Measurements from ENCODE around the gene KRTAP10-3.
"Not testable (repeated sequence)": the region's sequence is repeated elsewhere in the genome, so short reads cannot be mapped to it uniquely, and the experiment has no call there.

KRTAP10-3 gene

DNA sequence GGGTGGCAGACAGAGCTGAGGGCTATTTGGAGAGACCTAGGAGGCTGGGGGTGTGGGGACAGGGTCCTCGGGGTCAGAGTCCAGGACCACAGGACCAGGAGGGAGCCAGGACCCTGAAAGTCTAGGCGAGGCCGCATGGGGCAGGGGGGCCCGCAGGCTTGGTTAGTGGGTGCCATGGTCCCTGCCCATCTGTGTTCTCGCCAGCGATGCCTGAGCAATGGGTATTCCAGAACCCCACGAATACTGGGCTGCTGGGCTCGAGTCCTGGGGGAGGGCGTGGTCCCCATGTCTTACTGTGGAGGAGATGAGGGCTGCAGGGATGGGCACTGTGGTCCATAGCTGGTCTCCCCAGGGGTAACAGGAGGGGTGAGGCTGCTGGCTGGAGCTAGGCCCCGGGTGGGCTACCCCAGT is 31.7 kb upstream of the KRTAP10-3 start:
- no peak for DNase-seq (ENCODE audit: low read depth, low spot score)

DNA sequence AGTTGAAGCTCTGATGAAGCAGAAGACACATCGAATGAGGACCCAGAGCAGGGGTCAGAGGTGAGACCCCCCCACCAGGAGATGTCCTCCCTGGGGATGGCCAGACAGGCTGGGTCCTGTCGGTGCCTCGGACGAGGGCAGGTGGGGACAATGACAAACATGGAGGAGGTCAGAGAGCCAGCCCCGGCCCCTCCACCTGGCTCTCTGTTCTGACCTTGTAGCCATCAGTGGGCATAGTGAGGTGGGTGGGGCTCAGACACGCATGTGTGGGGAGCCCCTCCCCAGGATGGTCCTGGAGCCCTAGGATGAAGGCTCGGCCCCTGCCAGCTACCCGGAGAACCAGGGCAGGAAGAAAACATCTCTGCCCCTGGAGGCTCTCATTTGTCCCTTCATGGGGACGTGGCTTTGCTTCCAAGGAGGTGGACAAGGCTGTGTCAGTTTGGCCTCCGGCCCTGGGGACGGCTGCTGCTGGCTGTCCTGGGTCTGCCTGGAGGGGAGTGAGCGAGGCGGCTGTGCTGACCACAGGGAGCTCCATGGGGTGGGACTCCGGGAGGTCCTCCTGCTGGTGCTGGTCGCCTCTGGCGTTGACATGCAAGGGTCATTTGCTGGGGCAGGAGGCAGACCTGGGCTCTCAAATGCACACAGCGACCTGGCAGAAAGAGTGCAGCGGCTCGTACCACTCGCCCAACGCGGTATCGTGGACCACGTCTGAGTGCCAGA is 31.2 kb upstream of the KRTAP10-3 start:
- DNase-seq (ENCODE audit: low read depth, low spot score): no peak

DNA sequence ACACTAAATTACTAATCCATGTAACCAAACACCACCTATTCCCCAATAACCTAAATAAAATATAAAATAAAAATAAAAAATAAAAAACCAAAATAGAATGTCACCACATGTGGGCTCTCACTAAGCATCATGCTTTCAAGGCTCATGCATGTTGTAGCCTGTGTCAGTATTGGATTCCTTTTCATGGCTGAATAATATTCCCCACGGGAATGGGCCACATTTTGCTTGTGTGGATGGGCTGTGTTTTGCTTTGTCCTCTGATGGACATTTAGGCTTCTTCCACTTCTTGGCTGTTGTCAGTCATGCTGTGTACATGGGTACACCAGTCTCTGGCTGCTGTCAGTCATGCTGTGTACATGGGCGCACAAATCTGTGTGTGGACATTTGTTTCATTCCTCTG is 30.5 kb upstream of the KRTAP10-3 start:
- no peak for DNase-seq (ENCODE audit: low read depth, low spot score)

DNA sequence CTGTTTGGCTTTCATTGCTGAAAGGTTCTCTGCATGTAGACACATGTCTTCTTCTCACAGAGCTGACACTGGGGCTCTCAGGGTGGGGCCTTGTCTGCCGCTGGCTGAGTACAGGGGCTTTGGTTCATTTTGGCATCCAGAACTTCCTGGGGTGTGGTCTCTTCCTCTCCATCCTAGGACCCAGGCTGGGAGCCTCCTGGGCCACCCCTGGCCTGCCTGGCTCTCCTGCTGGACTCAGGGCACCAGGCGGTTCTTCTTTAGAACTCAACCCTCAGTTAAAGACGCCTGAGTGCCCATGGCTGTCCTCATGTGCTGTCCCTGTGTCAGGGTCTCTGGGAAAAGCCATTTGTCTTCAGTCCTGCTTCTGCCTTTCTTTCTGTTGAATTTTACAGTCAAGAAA is 27.3 kb upstream of the KRTAP10-3 start:
- DNase-seq (ENCODE audit: low read depth, low spot score): no peak

DNA sequence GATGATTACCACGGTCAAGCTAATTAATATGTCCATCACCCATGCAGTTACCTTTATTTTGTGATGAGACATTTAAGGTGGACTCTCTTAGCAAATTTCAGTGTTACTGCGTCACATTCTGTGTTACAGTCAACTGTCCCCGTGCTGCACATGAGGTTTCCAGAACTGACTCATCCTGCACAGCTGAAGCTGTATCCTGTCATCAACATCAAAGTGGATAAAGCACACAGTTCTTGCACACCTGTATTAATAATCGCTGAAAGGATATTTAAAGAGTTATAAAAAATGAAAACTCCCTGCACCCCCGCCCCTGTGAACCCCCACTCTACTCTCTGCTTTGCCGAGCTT is 25.2 kb upstream of the KRTAP10-3 start:
- DNase-seq (ENCODE audit: low read depth, low spot score): no peak

DNA sequence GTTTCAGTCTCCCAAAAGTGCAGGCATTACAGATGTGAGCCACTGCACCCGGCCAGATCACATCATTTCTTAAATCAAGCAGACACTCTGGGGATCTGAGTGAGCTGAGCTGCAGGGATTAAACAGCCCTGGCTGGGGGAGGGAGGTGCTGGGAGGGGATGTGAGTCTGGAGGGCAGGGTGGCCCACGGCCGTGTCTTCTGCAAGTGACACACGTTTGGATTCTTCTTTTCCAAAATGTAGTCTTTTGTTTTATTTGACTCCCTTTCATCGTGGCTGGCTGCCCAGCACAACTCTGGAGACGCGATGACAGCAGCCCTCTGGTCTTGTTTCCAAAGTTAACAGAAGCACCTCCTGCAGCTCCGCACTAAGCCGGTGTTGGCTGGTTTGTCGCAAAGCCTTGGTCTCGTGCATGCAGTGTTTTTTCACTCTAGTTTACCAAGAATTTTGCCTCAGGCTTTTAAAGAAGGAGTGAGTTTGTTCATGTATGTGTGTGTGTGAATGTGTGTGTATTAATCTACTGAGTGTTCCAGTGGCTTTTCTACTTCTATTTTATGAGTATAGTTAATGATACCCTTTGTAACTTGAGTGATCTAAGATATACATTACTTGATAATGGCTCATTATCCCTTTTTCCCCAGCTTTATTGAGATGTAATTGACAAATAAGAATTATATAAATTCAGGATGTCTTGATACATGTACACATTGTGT is 24.6 kb upstream of the KRTAP10-3 start:
- no peak for DNase-seq (ENCODE audit: low read depth, low spot score)

DNA sequence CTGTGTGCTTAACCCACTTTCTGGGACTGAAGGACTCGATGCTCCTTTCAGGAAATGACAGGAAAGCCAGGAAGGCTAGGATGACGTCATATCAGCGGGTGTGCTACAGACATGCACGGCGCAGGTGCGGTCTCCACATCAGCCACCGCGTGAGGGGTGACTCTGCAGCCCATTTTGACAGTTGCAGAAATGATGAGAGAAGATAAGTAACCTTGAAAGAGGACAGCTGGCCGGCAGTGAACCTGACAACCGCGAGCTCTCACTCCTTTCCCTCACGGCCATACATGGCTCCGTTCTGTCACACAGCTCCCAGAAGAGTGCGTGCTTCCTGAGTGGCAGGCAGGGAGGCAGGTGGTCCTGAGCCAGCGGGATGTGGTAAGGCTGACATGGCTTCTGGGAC is 23.5 kb upstream of the KRTAP10-3 start:
- no peak for DNase-seq (ENCODE audit: low read depth, low spot score)

DNA sequence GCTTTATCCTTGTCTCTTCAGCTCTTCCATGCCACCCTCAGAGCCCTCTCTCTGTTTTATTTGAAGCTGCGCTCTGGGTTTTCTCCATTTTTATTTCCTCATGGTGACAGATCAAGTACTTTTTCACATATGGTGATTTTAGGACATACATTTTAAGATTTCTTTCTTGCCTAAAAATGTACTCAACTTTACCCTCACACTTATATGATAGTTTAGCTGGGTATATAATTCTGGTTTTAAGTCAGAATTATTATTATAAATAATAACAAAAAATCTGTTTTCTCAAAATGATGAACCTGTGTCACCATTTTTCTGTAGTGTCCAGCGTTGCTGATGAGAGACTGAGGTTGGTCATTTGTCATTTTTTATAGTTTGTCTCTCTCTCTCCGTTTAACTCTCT is 22.6 kb upstream of the KRTAP10-3 start:
- no peak for DNase-seq (ENCODE audit: low read depth, low spot score)

DNA sequence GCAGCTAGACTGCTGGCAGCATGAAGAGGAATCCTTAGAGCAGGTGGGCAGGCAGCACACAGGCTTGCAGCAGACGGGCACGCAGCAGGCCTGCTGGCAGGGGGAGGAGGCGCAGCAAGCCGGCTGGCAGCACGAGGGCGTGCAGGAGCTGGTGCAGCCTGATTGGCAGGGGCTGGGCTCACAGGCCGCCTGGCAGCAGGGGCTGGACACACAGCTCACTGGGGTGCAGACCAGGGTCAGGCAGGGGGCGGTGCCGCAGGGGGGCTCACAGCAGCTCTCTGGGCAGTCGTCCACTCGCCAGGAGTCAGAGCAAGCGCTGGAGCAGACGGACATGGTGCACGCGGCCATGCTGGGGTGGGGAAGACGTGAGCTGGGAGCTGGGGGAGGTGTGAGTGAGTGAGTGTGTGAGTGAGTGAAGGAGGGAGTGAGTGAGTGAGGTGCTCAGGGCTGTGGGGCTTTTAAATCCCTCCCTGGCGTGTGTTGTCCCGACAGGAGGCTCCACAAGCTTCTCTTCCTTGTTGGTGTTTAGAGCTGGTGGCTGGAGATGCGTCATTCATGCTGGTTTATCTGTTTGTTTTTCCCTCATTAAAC is 21.7 kb upstream of the KRTAP10-3 start, which contains the start of gene KRTAP10-5:
Gene KRTAP10-5, minus strand, starts transcription at position 374 of the 591 bp plus-strand sequence. Its CDS starts 26 bp downstream, at position 348.
- DNase-seq (ENCODE audit: low read depth, low spot score): not testable (repeated sequence)

DNA sequence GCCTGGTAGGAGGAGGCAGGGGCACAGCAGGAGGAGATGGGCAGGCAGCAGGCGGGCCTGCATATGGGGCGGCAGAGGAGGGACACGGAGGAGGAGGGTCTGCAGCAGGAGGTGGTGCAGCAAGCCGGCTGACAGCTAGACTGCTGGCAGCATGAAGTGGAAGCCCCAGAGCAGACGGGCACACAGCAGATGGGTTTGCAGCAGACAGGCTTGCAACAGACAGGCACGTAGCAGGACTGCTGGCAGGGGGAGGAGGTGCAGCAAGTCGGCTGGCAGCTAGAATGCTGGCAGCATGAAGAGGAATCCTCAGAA is 21.2 kb upstream of the KRTAP10-3 start:
- no peak for DNase-seq (ENCODE audit: low read depth, low spot score)

DNA sequence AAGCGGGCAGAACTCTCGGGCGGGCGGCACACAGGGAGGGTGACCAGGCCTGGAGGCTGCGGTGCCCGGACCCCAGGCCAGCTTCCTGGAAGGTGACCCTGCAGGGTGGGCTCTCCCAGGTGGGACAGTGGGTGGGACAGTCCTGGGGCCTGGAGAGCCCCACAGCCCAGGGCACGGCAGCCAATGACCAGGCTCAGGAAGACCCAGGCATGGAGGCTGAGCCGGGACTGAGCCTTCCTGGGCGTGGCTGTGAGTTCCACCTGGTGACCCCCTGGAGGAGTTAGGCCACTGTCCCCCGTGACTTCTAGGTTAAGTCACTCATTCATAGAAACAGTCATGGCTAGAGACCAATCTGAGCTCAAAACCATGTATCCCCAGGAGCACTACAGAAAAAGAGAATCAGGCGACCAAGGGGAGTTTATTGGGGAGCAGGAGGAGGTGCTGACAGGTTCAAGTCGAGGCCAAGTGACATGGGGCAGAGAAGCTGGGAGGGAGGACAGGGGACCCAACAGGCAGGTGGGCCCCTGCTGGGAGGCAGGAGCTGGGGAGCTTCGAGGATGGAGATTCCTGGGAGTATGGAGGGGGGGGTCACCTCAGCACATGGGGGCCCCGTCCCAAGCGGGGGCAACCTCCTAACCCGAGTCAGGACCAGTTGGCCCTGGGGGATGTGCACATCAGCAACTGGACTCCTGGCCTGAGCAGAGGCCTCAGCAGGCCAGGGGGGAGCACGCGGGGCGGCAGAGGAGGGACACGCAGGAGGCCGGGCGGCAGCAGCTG is 20.6 kb upstream of the KRTAP10-3 start:
- no peak for DNase-seq (ENCODE audit: low read depth, low spot score)

DNA sequence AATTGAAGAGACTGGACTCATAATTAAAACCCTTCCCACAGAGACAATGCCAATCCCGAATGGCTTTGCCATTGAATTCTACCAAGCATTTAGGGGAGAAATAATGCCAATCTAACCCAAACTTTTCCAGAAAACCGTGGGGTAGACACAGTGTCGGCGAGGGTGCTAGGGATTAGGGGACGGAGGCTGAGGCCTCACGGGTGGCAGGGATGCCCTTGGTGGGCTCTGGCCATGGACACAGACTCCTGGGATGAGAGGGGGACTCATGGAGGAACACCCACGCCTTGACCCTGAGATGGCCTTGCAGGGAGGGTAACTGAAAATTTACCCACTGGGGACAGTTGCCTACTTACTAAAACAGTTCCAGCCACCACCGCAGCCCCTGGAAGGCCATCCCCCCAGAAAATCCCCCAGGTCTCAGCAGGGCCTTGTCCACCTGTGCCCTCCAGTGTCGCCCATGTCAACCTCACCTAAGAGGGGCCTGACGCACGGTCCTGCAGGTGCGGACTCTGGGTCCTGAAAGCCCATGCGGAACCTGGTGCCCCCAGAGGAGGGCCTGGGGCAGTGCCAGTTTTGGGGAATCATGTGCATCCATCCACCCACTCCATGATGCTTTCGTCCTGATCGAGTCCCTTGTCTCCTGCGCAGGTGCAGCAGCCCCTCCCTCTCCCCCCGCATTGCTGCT is 19.9 kb upstream of the KRTAP10-3 start:
- no peak for DNase-seq (ENCODE audit: low read depth, low spot score)

DNA sequence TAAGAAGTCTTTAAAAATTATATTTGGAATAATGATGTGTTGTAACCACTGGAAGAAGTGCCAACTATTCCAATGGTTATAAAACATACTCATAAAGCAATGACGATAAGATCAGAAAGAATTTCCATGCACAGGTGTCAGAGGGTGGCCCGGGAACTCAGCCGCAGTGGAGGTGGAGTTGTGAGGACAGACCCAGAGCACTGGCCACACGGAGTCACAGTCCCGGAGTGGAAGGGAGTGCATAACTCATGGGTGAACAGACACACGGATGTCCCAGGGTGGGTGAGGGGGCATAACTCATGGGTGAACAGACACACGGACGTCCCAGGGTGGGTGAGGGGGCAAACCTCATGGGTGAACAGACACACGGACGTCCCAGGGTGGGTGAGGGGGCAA is 17.4 kb upstream of the KRTAP10-3 start:
- DNase-seq (ENCODE audit: low read depth, low spot score): no peak

DNA sequence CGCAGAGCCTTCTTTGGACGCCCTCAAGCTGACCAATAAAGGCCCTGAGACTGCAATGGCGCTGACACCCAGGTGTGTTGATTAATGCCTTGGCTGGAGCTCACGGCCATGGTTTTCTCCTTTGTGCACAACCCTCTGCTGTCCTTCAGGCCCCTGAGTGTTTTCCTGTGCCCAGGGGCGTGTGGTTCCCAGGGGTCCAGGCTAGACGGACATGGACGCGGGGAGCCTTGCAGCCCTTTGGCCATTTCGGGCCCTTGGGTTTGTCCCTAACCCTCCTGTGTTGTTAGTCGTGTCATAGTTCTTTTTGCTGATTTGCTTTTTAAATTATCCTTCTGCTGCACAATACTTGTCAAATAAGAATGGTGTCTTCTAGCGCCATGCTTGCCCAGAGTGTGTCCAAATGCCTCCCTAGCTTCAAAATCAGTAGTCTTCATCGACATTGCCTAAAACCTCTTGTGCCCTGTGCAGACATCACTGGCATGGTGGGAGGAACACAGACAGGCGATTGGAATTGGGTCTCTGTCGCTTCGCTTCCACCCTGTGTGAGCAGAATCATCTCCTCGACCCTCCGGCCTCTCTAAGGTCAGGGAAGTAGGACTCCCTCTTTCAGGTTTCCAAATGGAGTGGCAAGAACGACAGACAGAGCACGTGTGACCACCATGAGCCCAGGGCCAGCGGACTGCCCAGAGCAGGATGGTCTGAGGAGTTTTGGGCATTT is 16.9 kb upstream of the KRTAP10-3 start:
- no peak for DNase-seq (ENCODE audit: low read depth, low spot score)

DNA sequence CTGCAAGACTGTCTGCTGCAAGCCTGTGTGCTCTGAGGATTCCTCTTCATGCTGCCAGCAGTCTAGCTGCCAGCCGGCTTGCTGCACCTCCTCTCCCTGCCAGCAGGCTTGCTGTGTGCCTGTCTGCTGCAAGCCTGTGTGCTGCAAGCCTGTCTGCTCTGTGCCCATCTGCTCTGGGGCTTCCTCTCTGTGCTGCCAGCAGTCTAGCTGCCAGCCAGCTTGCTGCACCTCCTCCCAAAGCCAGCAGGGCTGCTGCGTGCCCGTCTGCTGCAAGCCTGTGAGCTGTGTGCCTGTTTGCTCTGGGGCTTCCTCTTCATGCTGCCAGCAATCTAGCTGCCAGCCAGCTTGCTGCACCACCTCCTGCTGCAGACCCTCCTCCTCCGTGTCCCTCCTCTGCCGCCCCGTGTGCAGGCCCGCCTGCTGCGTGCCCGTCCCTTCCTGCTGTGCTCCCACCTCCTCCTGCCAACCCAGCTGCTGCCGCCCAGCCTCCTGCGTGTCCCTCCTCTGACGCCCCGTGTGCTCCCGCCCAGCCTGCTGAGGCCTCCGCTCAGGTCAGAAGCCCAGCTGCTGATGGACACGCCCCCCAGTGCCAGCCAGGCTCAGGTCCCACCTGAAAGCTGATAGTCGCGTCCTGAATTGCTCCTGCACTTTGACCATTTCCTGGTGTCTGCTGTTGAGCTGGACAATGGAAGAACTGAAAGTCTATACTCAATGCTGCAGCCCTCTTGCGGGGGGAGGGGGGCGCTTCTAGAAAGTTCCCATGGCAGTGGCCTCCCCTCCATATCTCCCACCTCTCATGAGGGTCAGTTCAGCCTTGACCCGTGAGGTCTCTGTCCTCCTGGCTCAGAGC is 16.1 kb upstream of the KRTAP10-3 start:
- DNase-seq (ENCODE audit: low read depth, low spot score): no peak

DNA sequence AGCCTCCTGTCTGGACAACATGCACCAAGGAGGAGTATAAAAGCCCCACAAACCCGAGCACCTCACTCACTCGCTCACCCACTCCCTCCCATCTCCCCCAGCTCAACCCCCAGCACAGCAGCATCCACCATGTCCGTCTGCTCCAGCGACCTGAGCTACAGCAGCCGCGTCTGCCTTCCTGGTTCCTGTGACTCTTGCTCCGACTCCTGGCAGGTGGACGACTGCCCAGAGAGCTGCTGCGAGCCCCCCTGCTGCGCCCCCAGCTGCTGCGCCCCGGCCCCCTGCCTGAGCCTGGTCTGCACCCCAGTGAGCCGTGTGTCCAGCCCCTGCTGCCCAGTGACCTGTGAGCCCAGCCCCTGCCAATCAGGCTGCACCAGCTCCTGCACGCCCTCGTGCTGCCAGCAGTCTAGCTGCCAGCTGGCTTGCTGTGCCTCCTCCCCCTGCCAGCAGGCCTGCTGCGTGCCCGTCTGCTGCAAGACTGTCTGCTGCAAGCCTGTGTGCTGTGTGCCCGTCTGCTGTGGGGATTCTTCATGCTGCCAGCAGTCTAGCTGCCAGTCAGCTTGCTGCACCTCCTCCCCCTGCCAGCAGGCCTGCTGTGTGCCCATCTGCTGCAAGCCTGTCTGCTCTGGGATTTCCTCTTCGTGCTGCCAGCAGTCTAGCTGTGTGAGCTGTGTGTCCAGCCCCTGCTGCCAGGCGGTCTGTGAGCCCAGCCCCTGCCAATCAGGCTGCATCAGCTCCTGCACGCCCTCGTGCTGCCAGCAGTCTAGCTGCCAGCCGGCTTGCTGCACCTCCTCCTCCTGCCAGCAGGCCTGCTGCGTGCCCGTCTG is 15.2 kb upstream of the KRTAP10-3 start, which contains the start of gene KRTAP10-4:
Gene KRTAP10-4, plus strand, starts transcription at position 100 of the 827 bp plus-strand sequence. Its CDS starts 30 bp downstream, at position 130.
- not testable (repeated sequence) for DNase-seq (ENCODE audit: low read depth, low spot score)

DNA sequence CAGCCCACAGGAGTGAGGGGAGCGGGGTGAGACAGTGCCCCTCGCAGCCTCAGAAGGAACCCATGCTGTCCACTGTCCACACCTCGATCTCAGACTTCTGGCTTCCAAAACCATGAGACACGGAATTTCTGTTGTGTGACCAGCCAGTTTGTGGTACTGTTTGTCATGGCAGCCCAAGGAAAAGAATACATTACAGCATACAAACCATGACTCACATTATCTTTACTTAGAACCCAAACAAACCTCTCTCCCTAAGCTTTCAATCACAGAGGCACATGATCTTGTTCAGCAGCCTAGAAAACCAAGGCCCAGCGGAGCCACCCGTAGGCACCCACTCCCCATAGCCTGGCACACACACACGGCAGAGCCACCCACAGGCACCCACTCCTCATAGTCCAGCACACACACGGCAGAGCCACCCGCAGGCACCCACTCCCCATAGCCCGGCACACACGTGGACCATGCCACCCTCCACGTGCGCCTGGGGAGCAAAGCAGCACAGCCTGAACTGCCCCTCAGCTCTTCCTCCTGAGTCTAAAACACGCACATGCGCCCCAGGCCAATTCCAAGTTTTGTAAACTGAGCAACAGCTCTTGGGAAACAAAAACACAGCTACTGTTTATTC is 14.5 kb upstream of the KRTAP10-3 start:
- DNase-seq (ENCODE audit: low read depth, low spot score): no peak

Measured in activated naive CD8-positive, alpha-beta T cell treated with anti-CD3 and anti-CD28 coated beads, Interleukin-2, amount 50 U/mL, for 16 hours (primary cell).